Stimulated activated CD8-positive, alpha-beta memory T cell treated with anti-CD3 and anti-CD28 coated beads, Interleukin-4, amount 100 ng/mL, for 4 hours (primary cell): ENCODE measurements around the gene ASTN1.

Experiments used
- DNase-seq, 2 donors: peaks; one replicate each; pipeline ENCODE4 v3.0.0-alpha.2; 2020; ENCODE audit warnings: low read depth in 2 of 2, low spot score in 1 of 2

The ASTN1 gene

DNA sequence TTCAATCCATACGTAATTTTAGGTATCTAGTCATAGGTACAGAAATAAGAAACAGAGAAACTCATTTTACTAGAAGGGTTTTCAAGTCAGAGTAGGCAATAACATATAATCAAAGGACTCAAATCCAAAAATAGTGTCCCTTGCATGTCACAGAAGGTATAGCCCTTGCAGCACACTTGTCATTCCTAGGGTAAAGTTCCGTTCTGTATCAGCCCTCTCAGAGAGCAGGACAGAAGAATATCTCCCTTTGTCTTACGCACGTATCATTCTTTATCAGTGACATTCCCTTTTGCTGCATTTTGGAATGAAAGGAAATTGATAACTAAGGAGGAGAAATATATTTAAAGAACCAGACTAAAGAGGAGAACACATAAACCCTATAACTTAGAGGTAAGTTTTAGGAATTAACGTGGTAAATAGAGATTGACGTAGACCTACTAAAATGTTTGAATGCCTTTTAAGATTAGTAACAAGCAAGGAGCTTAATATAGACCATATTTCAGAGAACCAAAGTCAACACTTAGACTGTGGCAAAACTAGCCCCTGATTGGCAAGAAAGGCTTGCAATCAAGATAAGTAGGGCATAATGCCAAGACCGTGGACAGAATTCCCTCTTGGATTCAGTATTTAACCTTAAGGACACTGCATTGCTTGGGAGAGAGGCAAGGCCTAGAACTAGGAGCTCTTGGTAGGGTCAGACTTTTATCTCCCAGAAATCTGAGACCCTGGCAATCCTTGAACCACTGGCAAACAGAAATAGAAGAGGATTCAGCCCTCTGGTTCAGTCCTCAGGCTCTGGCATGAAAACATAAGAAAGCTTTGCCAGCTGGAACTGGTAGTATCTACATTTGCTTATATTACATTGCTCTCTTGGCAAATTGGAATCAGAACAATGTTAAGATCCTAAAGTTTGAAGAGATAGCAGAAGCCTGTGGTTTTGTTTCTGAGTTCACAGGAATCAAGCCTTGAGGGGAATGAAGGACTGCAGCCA is 232.1 kb downstream of the ASTN1 start:
- no peak for DNase-seq

DNA sequence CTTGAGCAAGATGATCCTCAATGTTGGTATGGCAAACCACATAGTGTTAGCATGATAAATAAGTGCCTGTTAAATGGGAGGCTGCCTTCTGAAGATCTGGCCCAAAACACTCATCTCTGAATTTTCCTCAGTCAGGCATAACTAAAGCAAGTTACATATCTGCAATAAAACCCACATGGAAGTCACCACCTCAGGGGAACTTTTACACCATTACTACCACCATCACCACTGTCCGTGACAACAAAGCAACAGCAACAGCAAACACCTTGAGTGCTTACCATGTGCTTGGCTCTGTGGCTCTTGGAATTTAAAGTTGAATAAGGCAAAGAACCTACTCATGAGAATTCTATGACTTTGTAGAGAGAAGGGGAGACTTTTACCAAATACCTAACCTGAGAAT is 233.0 kb downstream of the ASTN1 start:
- no peak for DNase-seq

DNA sequence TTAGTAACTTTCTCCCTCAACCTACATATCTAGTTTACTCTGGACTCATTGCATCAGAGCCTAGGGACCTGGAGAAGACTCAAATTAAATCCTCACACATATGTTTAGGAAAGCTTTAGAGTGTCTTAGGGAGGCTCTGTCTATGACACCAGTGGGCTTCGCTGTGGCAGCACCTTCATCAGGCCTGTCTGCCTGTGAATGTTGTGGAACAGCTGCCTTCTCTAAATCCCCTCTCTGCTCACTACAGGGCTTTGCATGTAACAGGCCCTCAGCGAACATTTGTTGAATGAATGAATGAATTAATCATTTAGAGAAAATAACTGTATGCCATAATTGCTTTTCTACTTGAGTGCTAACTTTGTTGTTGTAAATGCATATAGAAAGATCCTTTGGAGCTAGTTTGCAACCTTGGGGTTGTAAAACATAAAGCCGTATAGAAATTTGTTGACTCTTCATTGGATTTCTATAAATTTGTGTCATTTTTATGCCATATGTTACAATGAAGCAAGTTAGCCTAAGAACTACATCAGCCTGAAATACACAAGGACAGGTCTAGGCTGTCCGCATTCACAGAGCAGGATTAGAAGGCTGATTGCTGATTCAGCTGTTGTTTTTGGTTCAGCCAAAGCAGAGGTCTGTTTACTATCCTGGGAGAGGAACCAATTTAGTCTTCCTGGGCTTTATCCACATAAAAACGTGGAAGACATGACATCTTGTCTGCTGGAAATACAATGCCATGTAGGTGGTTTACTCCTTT is 238.0 kb downstream of the ASTN1 start:
- no peak for DNase-seq

DNA sequence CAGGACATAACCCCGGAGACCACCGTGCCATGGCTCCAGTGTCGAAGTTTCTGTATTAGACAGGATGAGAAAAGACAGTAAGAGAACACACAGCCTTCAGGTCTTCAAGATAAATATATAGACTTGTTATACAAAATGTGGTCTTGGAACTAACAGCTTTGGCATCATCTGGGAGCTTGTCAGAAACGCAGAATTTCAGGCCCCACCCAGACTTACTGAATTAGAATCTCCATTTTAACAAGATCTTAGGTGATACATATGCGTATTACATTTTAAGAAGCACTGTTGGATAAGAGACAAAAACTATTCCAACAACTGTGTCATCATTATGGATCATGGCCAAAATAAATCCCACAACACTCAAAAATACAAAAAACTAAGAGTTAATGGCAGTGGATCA is 239.3 kb downstream of the ASTN1 start:
- DNase-seq = no peak

DNA sequence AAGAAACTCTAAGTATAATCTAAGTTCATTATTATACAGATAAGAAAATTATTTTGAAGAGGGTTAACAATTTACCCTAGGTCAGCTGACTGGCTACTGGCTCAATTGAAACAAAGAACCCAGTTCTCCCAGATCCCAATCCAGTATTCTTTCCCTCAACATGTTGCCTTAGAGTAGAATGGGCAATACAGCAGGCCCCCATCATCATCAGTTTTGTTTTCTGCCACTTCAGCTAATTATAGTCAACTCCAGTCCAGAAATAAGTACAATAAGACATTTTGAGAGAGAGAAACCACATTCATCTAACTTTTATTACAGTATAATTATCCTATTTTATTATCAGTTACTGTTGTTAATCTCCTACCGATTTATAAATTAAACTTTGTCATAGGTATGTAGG is 241.2 kb downstream of the ASTN1 start:
- DNase-seq = no peak

DNA sequence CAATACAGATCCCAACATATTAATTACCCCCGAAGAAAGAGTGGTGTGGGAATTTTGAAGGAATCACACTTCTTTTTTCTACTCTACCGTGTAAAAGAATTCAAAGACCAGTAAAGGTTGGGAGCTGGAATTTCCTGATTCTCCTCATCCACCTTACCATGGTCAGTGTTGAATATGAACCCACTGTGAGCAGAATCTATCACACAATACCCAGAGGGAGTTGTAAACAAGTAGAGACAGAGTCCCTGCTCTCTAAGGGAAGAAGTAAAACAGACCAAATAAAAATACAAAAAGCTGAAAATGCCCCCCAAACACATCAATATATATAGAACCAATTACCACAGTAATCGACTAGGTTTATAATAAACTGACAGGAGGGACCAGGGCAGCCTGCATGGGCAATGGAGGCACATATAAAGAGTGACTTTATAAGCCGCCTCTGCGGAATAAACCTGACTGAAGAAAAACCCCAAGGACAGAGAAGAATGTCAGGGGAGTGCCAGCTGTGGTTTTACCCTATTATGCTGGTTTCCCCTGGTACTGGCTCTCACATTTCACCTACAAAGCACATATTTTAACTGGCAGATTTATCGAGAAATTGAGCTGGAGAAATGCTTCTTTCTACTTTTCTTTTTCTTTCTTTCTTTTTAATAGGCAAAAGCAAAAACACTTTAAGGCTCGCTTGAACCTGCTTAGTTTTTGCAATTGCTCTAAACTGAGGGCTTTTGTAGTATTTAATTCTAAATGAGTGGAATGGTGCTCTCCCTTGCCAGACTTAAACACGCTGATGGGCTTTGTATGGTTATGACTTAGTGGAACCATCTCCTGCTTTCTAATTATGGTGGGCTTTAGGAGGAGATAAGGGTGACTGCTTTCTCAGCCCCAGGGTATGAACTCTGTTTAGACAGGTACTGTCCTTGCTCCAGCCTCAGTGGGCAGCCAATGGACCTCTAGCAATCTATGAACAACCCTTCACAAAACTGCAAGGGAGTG is 244.8 kb downstream of the ASTN1 start:
- DNase-seq = no peak

DNA sequence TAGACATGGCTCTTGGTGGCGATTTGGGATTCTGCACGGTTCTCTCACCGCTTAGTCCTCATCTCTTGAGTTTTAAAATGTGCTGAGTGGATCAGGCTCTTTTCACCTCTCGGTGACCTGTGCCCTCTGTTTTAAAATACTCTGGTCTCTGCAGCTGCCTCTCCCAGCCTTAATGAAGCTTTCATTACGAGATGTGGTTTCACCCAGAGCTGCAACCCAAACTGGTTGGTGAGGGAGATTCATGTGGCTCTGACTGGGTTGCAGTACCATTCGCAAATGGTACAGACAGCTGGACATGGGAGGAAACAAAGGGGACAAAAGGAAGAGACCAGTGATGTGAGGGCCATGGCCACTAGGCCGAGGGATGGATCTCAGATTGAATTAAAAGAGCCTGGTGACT is 258.9 kb downstream of the ASTN1 start:
- DNase-seq = no peak

DNA sequence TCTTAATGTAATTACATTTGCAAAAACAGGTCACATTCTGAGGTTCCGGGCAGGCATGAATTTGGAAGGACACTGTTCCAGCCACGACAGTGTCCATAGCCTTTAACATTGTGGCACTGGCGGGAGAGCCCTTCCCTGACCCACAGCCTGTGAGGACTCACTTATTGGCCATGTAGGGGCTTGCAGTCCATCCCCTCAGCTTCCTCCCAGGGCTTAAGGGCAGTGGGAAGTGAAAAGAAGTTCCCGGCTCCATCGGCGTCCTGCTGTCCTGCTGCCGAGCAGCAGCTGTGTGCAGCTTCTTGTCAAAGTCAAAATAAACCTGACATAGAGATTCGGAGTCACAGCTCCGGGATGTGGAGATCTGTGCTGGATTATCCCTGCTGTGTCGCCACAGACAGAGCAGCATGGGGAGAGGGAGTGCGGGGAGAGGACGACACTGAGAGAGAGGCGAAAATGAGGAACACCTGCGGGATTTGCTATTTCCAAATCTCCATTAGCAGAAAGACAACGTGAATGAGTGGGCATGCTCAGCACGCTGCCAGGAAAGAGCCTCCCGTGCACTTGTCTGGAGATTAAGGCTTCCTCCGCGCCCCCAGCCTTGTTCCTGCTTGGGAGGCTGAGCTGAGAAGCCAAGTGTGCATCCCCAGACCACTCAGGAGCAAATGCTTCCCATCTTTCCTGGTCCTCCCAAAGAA is 260.3 kb downstream of the ASTN1 start:
- no peak for DNase-seq

DNA sequence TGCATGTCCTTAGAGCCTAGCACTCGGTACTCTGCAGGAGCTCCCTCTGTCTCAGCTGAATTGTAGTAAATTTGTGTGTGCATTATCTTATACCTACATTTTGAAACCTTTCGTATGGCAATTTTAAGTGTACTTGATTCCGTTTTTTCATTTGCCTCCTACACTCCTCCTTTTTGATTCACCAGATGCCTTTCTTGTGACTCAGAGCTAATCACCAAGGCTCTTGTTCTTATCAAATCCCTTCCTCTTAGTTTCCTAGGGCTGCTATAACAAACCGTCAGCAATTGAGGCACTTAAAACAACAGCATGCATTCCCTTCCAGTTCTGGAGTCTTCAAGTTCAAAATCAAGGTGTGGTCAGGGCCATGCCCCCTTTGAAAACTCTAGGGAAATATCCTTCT is 261.0 kb downstream of the ASTN1 start:
- no peak for DNase-seq

DNA sequence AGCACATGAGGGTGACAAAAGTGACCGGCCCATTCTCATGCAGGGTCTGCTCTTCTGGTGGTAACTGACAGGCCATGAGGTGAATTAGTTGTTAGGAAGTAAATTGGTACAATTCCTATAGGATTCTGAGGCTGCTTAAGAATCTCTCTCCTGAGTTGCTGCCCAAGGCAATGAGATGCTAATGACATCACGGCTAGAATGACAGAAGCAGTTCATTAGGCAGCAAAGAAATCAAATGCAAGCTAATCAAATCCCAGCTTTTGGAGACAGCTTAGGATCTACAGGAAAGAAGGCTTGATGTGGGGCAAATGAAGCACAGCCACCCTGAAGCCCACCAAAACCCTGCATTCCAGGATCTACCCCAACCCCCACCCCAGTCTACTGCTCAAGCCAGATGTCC is 265.2 kb downstream of the ASTN1 start:
- no peak for DNase-seq

DNA sequence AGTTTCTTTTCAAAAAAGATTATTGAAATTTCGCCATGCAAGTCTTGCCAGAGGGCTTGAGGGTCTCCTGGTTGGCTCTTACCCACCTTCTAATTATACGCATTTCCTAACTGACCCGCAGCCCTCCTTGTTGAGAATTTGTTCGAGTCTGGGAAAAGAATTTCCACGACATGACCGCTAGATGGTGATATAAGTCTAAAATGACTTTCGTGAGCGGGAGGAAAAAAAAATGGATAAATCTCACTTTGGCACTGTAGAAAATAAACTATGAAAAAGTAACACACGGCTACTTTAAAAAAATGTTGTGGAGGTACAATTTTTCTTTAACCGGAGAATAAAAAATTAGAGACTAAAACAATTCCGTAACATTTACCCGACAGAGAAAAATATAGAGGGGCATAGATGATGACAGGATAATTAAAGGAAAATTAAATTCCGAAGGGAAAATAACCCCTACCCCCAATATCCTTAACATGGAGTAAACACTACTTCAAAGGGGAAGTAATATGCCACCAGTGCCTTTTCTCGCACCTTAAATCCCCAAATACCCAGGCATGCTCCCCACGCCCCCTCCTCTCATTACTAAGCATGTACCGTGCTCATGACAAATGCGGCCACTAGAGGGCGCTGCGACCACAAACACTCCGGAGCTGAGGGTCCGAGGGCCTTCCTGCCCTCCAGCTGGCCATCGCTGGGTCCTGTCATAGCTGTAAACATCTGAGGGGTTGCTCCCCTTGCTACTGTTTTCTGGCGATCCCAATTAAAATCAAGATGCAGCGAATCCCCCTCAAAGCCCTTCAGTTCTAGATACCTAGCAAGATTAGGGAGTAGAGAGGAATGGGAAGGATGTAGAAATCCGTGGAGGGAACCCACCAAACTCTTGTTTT is 266.9 kb downstream of the ASTN1 start:
- no peak for DNase-seq

DNA sequence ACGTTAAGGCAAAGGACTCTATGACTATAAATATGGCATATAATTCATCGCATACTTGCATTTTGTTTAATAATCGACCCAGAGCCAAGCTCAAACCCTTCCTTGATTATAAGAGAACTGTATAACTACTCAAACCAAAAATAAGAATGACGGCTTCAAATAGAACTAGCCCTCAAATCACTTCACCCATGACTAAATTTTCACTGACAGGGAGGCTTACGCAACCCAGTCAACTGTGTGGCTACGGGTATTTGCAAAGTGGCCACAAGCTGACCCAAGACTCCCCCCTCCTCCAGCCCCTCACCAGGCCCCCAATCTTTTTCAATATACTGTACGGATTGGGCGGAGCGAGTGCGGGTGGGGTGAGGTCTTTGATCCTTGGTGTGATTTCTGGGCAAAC is 268.3 kb downstream of the ASTN1 start:
- no peak for DNase-seq

DNA sequence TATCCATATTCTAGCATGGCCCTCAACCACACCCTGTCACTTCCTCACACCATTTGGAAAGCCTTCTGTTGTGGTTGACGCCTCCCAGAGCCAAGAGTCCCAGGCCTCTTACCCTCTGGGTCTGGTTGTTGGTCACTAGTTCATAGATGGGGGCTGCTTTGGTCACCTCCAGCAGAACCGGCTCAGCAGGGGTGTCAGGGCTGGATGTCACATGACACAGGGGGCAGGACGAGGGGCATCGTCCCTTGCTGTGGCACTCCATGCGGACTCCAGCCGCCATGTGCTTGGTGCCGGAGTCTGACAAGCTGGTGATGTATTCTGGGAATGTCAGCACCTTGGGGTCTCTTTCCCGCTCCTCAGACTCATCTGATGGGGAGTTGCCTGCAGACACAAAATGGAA is 270.1 kb downstream of the ASTN1 start:
- no peak for DNase-seq

DNA sequence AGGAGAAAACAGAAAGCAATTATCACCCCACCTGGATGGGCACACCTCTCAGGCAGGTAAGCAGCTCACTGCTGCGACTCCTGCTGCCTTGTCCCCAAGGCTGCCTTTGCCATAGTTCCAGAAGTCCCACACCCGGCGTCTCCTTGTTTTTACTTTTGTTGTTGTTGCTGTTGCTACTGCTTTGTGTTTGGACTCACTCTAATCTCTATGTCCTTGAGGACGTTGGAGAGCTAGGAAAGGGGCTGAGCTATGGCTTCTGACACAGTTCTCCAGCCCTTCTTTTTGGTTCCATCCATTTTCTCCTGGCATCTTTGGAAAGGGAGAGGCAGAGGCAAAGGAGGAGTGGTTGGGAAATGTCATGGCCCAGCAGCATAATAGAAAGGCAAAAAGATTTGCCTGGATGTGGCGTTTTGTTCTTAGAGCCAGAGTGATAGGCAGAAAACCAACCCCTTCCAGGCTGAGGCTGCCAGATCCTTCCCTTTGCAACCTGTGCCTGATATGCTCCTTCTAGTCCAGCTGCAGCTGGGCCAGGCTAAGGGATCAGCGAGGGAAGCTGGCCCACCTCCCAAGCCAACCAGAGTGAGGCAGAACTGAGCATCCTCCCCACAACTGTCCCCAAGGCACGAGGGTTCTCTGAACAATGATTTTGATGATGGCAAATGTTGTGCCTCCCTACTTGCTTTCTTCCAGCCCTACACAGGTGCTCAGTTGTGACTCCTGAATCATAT is 270.7 kb downstream of the ASTN1 start:
- no peak for DNase-seq

DNA sequence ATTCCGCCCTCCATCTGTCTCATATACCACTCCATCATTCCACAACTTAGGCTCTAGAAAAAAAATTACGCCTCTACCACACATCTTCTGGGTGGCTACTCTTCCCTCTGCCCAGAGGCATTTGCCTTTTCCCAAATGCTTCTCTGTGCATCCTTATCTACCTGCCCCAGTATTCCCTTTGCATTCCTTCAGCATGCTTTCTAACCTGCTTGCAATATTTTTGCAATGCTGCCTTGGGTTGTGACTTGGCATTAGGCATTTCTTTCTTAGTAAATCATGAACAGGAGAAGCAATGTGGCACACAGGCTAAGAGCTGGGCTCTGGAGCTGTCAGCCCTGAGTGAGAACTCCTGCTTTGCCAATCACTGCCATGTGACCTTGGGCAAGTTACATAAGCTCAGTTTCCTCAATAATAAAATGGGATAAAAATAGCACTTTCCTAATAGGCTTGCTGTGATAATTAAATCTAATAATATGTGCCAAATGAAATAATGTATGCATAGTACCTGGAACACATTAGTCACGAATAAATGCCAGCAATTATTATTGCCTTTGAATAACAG is 276.0 kb downstream of the ASTN1 start:
- DNase-seq = no peak

DNA sequence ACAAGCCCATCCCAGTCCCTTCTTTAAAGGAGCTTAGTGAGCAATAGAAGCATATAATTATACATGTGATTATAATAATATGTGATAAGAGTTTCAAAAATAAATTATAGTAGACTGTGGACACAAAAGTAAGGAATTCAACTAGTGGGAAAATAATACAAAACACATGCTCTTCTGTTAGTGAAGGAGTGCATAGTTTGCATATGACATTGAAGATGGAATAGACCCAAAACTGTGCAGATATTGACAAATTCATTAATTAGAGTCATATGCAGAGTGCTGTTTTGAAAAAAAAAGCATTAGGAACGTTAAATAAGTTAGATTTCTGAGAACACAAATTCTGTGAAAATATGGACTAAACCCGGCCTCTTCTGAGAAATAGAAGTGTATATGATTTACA is 278.8 kb downstream of the ASTN1 start:
- DNase-seq = no peak

DNA sequence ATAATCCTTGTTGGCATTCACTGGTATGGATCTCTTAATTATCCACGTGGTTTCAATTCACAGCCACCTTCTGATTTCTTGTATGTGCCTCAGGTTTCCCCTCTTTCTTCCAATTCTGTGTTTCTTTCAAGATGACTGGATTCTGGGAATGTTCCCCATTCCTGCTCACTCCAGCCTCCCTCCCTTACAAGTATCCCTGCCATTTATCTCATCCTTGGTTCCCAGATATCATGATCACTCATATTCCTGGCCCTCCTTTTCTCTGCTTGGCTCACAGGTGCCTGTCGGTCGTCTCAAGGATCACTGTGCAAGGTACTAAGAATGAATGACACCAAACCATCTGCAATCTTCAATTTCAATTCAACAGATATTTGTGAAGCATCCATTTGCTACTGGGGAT is 279.2 kb downstream of the ASTN1 start:
- DNase-seq = no peak

DNA sequence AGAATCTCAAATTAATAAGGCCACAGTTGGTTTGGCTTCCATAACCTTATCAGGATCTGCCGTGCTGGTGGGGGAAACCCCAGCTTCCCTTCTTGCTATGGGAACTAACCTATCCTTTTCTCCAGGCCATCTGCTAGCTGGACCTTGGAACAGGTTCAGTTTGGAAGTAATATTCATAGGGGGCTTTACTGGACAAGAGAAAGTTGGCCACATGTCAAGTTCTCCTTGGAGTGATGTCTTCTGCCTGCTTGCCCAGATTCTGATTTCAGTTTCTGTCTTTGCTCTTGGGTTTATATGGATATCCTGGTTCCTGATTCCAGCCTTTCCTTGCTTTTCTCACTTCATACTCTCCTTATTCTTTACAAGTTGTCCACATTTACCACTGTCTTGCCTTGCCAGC is 279.6 kb downstream of the ASTN1 start:
- DNase-seq = no peak

DNA sequence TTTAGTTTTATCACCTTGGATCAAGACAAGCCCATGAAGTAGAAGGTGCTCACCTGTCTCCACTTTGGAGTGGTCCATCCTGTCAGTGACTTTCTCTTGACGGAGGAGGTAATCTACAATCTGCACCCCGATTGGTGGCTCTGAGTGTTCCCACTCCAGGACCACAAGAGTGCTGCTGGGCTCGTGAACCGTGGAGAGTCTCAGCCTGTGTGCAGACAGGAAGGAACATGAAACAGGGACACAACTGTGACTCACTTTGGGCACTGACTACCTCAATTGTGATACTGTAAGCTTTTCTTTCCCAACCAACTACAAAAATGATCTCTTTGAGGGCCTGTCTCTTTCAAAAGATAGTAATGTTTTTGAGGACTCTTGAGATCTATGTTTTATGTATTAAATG is 280.2 kb downstream of the ASTN1 start:
- DNase-seq = no peak
